Tongue (tissue), 3 donors: ENCODE data around the gene SOAT1. TPM values are rescaled to one million over a fixed set of nuclear protein-coding genes. Genes with fewer than 3 reads are reported as not detected.
"Not testable (repeated sequence)": the region's sequence is repeated elsewhere in the genome, so short reads cannot be mapped to it uniquely, and the experiment has no call there.

ENCODE experiments used
- DNase-seq: peaks from one replicate; pipeline ENCODE4 v3.0.0-alpha.2; 2015
- small RNA-seq: library from RNA; depleted of rRNA; stranded (forward); fragments of <200 nt; gene quantifications from one replicate; pipeline ENCODE3, GENCODE V24; 2014; ENCODE audit warnings: low replicate concordance
- total RNA-seq: library from RNA; depleted of rRNA; stranded (reverse); fragments of >200 nt; gene quantifications from one replicate; pipeline ENCODE4 v1.2.3, GENCODE V29; 2014

Gene SOAT1
- total RNA-seq, 1 donor from 2014 or later, result 9.3 TPM

- DNase-seq, result peak; percentile 71
Observed at GRCh38 chr1:179353546-179353945, 59.9 kb downstream of the SOAT1 start.

GRCh38 chr1:179361631-179362030 lies 68.0 kb downstream of the SOAT1 start:
- DNase-seq, result not testable (repeated sequence)

GRCh38 chr1:179365342-179366092 lies 71.9 kb downstream of the SOAT1 start, which contains the start of gene AXDND1:
Gene AXDND1, plus strand, starts transcription at chr1:179365971. Its CDS starts 539 bp downstream, at chr1:179366510.
- peak; percentile 94 for DNase-seq

GRCh38 chr1:179366093-179366800 lies 72.7 kb downstream of the SOAT1 start:
- no peak for DNase-seq

- peak; percentile 88 for DNase-seq
Observed at GRCh38 chr1:179369751-179370341, 76.2 kb downstream of the SOAT1 start.

GRCh38 chr1:179372160-179372559 lies 78.6 kb downstream of the SOAT1 start:
- DNase-seq, result no peak

GRCh38 chr1:179376223-179376622 lies 82.6 kb downstream of the SOAT1 start:
- no peak for DNase-seq

GRCh38 chr1:179380299-179380698 lies 86.7 kb downstream of the SOAT1 start:
- no peak for DNase-seq

- DNase-seq, result no peak
Observed at GRCh38 chr1:179384027-179384426, 90.4 kb downstream of the SOAT1 start.

GRCh38 chr1:179385510-179385909 lies 91.9 kb downstream of the SOAT1 start:
- DNase-seq, result no peak

GRCh38 chr1:179393721-179394120 lies 100.1 kb downstream of the SOAT1 start:
- no peak for DNase-seq

GRCh38 chr1:179399399-179399798 lies 105.8 kb downstream of the SOAT1 start:
- DNase-seq, result not testable (repeated sequence)

Small RNAs within 50 kb of the gene (small RNA-seq; reads per million reads assigned to genes)
- not detected for gene AL512326.2

Other genes with a start within 250 kb of the SOAT1 start
- gene TOR3A, start 211.7 kb upstream of the SOAT1 start, total RNA-seq, result 44.0 TPM
- 21.2 TPM for gene ABL2, start 64.1 kb upstream of the SOAT1 start, total RNA-seq
- gene AXDND1, start 72.2 kb downstream of the SOAT1 start, total RNA-seq, result 0.31 TPM